ENCODE results near the gene LPP.

DNA sequence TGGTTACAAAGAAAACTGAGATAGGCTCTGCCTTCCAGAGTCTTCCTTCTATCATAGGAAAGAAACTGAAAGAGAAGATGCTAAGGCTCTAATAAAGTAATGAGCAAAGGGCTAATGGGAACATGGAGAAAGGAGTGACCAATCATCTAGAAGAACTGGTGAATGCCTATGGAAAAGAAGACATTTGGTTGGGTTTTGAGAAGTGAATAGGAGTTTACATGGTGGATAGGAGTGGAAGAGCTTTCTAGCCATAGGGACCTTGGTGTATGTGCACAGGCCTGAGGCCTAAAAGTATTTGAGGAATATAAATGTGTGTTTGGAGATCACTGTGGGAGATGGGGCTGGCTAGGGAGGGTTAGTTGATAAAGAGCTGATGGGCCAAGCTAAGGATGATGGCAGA lies 6.8 kb downstream of the LPP start:
- TF ChIP-seq, protein P1, sequence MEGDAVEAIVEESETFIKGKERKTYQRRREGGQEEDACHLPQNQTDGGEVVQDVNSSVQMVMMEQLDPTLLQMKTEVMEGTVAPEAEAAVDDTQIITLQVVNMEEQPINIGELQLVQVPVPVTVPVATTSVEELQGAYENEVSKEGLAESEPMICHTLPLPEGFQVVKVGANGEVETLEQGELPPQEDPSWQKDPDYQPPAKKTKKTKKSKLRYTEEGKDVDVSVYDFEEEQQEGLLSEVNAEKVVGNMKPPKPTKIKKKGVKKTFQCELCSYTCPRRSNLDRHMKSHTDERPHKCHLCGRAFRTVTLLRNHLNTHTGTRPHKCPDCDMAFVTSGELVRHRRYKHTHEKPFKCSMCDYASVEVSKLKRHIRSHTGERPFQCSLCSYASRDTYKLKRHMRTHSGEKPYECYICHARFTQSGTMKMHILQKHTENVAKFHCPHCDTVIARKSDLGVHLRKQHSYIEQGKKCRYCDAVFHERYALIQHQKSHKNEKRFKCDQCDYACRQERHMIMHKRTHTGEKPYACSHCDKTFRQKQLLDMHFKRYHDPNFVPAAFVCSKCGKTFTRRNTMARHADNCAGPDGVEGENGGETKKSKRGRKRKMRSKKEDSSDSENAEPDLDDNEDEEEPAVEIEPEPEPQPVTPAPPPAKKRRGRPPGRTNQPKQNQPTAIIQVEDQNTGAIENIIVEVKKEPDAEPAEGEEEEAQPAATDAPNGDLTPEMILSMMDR (conservative IDR thresholded peaks at IDR 0.05), result no peak
- TF ChIP-seq EZH2 (IDR thresholded peaks at IDR 0.05; ENCODE audit: low read depth), result no peak

All from PC-9 (cell line).